ENCODE results near the gene HLA-DRA.

- TF ChIP-seq, protein P1, sequence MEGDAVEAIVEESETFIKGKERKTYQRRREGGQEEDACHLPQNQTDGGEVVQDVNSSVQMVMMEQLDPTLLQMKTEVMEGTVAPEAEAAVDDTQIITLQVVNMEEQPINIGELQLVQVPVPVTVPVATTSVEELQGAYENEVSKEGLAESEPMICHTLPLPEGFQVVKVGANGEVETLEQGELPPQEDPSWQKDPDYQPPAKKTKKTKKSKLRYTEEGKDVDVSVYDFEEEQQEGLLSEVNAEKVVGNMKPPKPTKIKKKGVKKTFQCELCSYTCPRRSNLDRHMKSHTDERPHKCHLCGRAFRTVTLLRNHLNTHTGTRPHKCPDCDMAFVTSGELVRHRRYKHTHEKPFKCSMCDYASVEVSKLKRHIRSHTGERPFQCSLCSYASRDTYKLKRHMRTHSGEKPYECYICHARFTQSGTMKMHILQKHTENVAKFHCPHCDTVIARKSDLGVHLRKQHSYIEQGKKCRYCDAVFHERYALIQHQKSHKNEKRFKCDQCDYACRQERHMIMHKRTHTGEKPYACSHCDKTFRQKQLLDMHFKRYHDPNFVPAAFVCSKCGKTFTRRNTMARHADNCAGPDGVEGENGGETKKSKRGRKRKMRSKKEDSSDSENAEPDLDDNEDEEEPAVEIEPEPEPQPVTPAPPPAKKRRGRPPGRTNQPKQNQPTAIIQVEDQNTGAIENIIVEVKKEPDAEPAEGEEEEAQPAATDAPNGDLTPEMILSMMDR (IDR thresholded peaks at IDR 0.05): no peak
- TF ChIP-seq POLR2A (IDR thresholded peaks at IDR 0.05): no peak
- TF ChIP-seq EP300 (IDR thresholded peaks at IDR 0.05): no peak
These were observed 12.5 kb upstream of the HLA-DRA start for GRCh38 chr6:32427218-32427617.
